GM21737 (cell line): Measurements from ENCODE around the gene MSI2.
A peak's percentile ranks its signal among the peaks of the same experiment; 100 is the strongest.
"Not testable (repeated sequence)": the region's sequence is repeated elsewhere in the genome, so short reads cannot be mapped to it uniquely, and the experiment has no call there.

ENCODE experiments used
- ATAC-seq: cut with Tn5 transposase; IDR thresholded peaks from one replicate; pipeline ENCODE4 v1.9.1; 2021; ENCODE audit warnings: mild to moderate bottlenecking, moderate library complexity; ENCODE audit not compliant: unreplicated experiment

The MSI2 gene

GRCh38 chr17:57255776-57256681 is at the start of gene MSI2:
Gene MSI2 (plus strand): TSS chr17:57256523. CDS start chr17:57256743, 220 bp downstream.
- ATAC-seq = peak; percentile 69

- no peak for ATAC-seq
Observed at GRCh38 chr17:57206928-57207327, 49.4 kb upstream of the MSI2 start.

DNA sequence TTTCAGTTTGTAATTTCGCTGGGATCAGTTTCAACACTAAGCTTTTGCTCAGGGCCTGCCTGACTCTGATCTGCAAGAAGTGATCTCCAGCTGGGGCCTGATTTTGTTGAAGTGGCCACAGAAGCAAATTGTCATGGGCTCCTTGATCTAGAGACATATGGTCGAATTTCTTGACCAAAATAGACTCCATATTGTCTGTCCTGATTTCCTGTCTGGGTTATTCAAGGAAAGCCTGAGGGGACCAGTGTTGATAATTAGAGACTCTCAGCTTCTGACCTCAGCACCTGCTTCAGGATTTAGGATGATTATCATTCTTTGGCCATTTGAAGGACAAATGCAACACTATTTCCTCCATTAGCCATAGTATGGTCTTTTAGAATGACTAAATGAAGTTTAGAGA is 48.9 kb upstream of the MSI2 start:
- no peak for ATAC-seq

GRCh38 chr17:57210224-57210553 is 46.1 kb upstream of the MSI2 start:
- no peak for ATAC-seq

DNA sequence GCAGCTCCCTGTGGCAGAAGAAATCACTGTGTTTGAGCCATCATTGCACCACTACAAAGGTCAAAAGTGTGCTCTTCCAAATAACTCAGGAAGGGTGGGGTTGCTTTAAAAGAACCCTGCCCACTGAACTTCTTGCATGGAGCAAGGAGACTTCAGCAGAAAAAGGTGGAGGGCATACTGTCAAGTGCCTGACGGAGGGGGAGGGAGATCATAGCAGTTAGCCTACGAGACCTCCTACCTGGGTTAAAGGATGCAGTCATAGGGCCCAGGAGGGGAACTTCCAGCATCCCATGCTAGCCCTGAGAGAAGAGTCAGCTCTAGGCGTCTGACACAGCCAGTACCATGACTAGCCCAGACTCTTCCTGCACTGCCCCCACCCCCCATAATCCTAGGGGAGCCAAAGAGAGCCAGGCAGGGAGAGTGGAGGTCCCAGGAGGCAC is 45.3 kb upstream of the MSI2 start:
- ATAC-seq = no peak

GRCh38 chr17:57211543-57211942 is 44.8 kb upstream of the MSI2 start:
- ATAC-seq = no peak

GRCh38 chr17:57213180-57213825 is 43.0 kb upstream of the MSI2 start:
- ATAC-seq = no peak

DNA sequence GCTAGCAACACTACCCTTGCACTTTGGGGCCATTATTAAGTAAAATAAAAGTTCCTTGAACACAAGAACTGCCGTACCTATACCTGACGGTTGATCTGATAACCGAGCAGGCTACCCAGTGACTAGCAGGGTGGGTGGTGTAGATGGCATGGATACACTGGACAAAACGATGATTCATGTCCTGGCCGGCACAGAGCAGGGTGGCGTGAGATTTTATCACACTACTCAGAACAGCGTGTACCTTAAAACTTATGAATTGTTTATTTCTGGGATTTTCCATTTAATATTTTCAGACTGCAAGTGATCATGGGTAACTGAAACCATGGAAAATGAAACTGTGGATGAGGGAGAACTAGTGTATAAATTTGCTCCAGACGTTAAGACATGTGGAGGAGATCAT is 41.0 kb upstream of the MSI2 start:
- ATAC-seq = no peak

- ATAC-seq = no peak
Observed at GRCh38 chr17:57221366-57222350, 34.7 kb upstream of the MSI2 start.

- not testable (repeated sequence) for ATAC-seq
Observed at GRCh38 chr17:57222422-57222821, 33.9 kb upstream of the MSI2 start.

DNA sequence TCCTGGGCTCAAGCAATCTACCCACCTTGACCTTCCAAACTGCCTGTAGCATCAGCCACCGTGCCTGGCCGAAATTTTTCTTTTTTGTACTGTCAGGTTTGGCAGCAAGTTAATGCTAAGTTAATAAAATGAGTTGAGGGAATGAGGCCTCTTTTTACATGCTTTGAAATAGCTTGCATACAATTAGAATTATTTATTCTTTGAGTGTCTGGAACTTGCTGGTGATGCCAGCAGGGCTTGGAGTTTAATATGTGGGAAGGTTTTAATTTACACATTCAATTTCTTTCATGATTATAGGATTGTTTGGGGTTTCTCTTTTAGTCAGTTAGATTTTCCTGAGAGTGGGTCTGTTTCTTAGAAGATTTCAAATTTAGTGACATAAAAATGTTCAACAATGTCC is 31.2 kb upstream of the MSI2 start:
- ATAC-seq = no peak

DNA sequence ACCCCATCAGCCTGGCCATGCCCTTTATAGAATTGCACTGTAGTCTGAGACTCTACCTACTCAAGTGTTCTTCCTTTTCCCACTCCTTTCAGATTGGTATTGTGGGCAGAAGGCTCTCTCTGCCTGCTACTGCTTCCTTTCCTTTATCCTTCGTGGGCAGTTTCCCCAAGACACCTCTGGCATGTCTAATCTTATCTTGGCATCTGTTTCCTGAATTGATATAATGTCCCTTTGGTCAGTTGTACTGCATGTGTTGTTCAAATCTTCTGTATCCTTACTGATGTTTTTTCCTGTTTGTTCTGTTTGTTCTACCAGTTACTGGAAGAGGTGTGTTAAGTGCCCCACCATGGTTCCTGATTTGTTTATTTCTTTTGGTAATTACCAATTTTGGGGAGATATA is 29.5 kb upstream of the MSI2 start:
- ATAC-seq = no peak

- ATAC-seq = no peak
Observed at GRCh38 chr17:57228911-57229310, 27.4 kb upstream of the MSI2 start.

GRCh38 chr17:57234061-57234738 is 22.1 kb upstream of the MSI2 start:
- no peak for ATAC-seq

- ATAC-seq = no peak
Observed at GRCh38 chr17:57234739-57235092, 21.6 kb upstream of the MSI2 start.

- no peak for ATAC-seq
Observed at GRCh38 chr17:57235124-57235523, 21.2 kb upstream of the MSI2 start.

- no peak for ATAC-seq
Observed at GRCh38 chr17:57236686-57237299, 19.5 kb upstream of the MSI2 start.

- ATAC-seq = no peak
Observed at GRCh38 chr17:57240648-57241047, 15.7 kb upstream of the MSI2 start.

DNA sequence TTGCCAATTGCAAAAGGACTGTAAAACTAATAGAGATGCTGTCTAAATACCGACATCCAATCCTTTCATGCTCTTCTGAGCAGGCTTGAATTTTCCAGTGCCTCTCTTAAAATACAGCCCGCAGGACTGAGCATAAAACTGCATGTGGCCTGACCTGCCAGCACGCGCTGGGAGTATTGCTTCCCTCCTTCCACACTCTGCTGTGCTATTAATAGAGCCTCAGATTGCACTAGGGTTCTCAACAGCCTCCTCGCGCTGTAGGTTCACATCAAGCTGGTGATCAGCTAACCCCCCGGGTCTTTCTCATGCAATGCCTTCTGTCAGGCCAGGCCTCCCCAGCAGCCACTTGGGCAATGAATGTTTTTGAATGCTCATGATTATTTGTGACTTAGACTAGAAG is 14.2 kb upstream of the MSI2 start:
- ATAC-seq = no peak

DNA sequence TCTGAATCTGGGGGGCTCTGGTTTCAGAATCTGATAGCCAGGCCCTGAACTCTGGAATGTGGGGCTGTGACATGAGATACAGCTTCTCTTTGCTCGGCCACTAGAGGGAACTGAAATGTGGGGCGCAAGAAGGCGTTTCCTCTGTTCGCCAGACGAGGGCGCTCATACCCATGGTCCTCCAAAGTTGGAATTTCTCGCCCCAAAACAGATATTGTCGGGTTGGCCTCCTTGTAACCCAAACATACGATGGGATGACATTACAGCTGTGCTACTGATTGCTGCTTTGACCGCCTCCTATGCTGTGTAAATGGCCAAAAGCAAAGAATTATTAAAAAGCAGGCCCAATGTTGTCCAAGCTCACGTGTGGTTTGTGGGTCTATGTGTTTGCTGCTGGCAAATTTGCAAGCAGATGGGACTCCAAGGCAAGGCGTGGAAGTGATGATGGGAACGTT is 13.1 kb upstream of the MSI2 start:
- no peak for ATAC-seq
